Dendritic cell treated with granulocyte-macrophage colony-stimulating factor and Interleukin-4, amounts not matched to agents 40 ng/mL and 50 ng/mL, for 4 days (primary cell): Measurements from ENCODE around the gene KCNIP4.

ENCODE experiments used
- H3K27ac Mint-ChIP-seq: one replicate; pipeline ENCODE4 v1.8.0; 2022; ENCODE audit warnings: mild to moderate bottlenecking, mixed read lengths
- H3K27me3 Mint-ChIP-seq: one replicate; pipeline ENCODE4 v1.8.0; 2022; ENCODE audit warnings: mild to moderate bottlenecking, mixed read lengths
- H3K36me3 Mint-ChIP-seq: one replicate; pipeline ENCODE4 v1.8.0; 2022; ENCODE audit warnings: low read depth, mixed read lengths
- H3K4me1 Mint-ChIP-seq: one replicate; pipeline ENCODE4 v1.8.0; 2022; ENCODE audit warnings: low read depth, mixed read lengths
- H3K4me3 Mint-ChIP-seq: one replicate; pipeline ENCODE4 v1.8.0; 2022; ENCODE audit warnings: mild to moderate bottlenecking, moderate library complexity, mixed read lengths
- H3K9me3 Mint-ChIP-seq: one replicate; pipeline ENCODE4 v1.8.0; 2022; ENCODE audit warnings: mixed read lengths
- intact Hi-C: fragments of 100-400 bp; cut with micrococcal nuclease; formaldehyde crosslinking; loops from one replicate; pipeline ENCODE4 v1.15.0; 2022

Gene KCNIP4

DNA sequence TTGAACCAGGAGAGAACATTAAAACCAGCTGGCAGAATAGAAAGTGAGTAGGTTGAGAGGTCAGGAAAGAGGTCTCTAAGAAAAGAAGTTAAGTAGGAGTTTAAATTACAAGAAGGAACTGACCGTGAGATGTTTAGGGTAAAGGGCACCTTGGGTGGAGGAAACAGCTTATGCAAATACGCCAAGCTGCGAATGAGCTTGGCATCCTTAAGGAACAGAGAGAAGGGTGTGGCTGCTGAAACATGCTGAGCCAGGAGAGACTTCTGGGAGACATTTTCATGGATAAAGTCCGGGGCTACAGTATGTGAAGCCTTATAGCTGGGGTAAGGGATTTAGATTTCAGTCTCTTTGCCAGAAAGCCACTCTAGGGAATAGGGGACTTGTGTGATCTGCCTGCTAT lies 249.1 kb downstream of the KCNIP4 start:
- intact Hi-C loops = no loop called here
- no peaks in the 10 kb centered on the region for H3K36me3 Mint-ChIP-seq
- no peak overlapping the region for H3K4me3 Mint-ChIP-seq
- no peaks in the 10 kb centered on the region for H3K27me3 Mint-ChIP-seq
- H3K9me3 Mint-ChIP-seq = no peaks in the 10 kb centered on the region
- H3K27ac Mint-ChIP-seq = no peak overlapping the region
- no peaks in the 10 kb centered on the region for H3K4me1 Mint-ChIP-seq

DNA sequence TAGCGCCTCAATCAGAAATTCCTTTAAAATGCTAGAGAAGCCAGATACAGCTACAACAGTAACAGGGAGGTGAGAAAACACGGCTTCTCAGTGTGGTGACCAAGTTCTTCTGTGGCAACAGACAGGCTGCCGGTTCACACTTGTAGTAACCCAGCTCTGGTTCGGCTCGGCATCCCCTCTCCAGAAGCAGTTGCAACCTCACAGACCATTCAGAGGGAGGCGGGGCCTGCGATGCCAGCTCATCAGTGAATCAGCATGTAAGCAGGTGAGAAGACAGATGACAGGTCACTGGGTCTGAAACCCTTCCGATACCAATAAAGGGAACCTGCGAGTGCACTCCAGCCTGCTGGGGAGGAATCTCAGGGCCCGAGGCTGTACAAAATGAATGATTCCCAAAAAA lies 251.0 kb downstream of the KCNIP4 start:
- H3K9me3 Mint-ChIP-seq = no peaks in the 10 kb centered on the region
- no peaks in the 10 kb centered on the region for H3K36me3 Mint-ChIP-seq
- H3K27ac Mint-ChIP-seq = no peak overlapping the region
- H3K4me3 Mint-ChIP-seq = no peak overlapping the region
- intact Hi-C loops = no loop called here
- no peaks in the 10 kb centered on the region for H3K4me1 Mint-ChIP-seq
- H3K27me3 Mint-ChIP-seq = no peaks in the 10 kb centered on the region

DNA sequence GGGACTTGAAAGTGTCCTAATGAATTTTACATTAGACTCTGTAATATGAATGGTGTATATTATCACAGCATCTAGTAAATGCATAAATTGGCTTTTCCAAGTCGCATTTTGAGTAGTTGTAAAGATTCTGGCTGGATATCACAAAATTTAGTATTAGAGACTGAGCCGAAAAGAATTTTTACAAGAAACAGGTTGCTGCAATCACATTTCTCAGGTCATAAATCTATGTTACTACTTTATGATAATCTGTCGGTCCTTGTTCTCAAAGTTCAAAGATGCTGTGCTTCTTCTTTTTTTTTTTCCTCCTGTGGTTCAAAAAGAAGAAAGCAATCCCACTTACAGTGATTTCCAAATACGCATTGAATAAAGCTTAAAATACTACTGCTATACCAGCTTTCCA lies 253.4 kb downstream of the KCNIP4 start:
- H3K27me3 Mint-ChIP-seq = no peaks in the 10 kb centered on the region
- intact Hi-C loops = no loop called here
- no peaks in the 10 kb centered on the region for H3K9me3 Mint-ChIP-seq
- H3K4me3 Mint-ChIP-seq = no peak overlapping the region
- no peak overlapping the region for H3K27ac Mint-ChIP-seq
- H3K36me3 Mint-ChIP-seq = no peaks in the 10 kb centered on the region
- no peaks in the 10 kb centered on the region for H3K4me1 Mint-ChIP-seq

DNA sequence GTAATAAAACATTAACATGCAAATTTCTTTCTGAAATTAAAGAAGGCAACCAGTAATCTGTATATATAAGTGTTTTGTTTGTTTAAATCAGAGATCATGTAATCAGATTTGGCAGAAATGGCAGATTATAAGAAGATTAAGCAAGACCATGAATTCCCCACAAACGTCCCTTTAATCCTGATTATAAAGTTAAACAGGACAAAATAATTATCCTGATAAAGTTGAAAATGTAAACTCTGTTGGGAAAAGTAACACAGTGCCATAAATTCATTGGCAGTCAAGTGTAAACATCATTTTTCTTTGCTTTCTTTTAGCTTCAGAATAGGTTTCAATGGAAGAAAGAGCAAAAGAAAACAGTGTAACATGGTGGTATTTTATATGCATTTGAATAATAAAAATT lies 256.3 kb downstream of the KCNIP4 start:
- no peaks in the 10 kb centered on the region for H3K27me3 Mint-ChIP-seq

DNA sequence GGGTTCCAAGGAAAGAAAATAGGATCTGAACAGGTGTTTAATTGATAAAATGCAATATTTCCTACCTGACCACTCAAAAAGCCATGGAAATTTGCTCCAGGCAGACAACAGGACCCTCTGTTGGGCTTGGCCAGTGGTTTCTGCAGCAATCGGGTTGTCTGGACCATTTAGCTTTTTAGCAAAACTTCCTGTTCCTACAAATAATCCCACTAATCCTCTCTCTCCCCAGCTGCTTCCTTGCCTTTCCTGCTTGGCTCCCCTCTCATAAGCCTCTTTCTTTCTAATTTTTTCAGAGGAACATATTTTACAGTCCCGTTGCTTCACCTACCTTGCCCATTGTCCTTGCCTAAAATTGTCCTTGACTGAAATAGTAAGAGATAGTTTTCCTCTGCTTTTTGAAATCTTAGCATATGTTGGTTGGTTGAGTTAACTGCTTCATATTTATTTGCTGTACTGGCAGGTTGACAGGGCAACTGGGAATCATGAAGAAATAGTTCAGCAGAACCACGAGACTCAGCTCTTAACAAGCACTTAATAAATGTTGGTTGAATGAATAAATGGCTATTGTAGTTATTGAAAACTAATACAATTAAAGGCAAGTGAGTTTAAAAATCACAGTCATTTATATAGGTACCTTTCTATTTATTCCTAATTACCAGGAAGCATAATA lies 259.8 kb downstream of the KCNIP4 start:
- Mint-ChIP-seq H3K4me1 (no peaks in the 10 kb centered on the region), H3K9me3 (no peaks in the 10 kb centered on the region), H3K27ac (no peak overlapping the region), H3K4me3 (no peak overlapping the region), H3K36me3 (no peaks in the 10 kb centered on the region), H3K27me3 (no peaks in the 10 kb centered on the region)
- intact Hi-C loops = no loop called here

More for the DNA sequence above, 256.3 kb downstream of the KCNIP4 start:
- no peaks in the 10 kb centered on the region for H3K9me3 Mint-ChIP-seq
- H3K4me1 Mint-ChIP-seq = no peaks in the 10 kb centered on the region
- H3K4me3 Mint-ChIP-seq = no peak overlapping the region
- intact Hi-C loops = no loop called here
- H3K36me3 Mint-ChIP-seq = no peaks in the 10 kb centered on the region
- no peak overlapping the region for H3K27ac Mint-ChIP-seq

DNA sequence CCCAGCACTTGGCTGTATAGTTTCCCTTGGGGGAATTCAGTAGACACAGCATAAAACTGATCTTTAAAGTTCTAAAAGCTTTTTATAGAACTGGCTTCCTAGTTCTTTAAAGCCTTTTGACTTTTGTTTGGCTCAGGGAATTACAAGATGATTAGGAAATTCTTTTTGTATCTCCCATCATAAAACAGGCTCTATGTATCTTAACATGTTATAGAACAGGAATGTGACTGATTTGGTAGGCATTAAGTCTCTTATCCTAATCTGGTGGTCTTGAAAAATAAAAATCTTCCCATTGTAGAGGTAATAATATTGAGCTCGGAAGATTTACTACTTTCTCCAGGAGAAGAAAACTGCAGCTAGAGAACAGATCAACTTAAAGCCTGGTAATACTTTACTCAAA lies 262.7 kb downstream of the KCNIP4 start:
- intact Hi-C loops = no loop called here

DNA sequence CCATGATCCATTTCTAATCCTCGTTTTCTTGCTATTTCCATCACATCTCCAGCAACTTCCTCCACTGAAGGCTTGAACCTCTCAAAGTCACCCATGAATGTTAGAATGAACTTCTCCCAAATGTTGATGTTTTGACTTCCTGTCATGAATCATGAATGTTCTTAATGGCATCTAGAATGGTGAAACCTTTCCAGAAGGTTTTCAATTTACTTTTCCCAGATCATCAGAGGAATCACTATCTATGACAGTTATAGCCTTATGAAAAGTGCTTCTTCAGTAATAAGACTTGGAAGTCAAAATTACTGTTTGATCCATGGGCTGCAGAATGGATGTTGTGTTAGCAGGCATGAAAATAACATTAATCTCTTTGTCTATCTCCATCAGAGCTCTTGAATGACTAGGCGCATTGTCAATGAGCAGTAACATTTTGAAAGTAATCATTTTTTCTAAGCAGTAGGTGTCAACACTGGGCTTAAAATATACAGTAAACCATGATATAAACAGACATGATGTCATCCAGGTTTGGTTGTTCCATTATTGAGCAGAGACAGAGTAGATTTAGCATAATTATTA lies 268.2 kb downstream of the KCNIP4 start:
- no peaks in the 10 kb centered on the region for H3K9me3 Mint-ChIP-seq
- H3K27ac Mint-ChIP-seq = no peak overlapping the region
- no peaks in the 10 kb centered on the region for H3K27me3 Mint-ChIP-seq
- H3K4me1 Mint-ChIP-seq = no peaks in the 10 kb centered on the region
- no peak overlapping the region for H3K4me3 Mint-ChIP-seq
- intact Hi-C loops = no loop called here
- no peaks in the 10 kb centered on the region for H3K36me3 Mint-ChIP-seq

More for the DNA sequence above, 262.7 kb downstream of the KCNIP4 start:
- Mint-ChIP-seq H3K9me3 (no peaks in the 10 kb centered on the region), H3K27ac (no peak overlapping the region), H3K4me1 (no peaks in the 10 kb centered on the region), H3K27me3 (no peaks in the 10 kb centered on the region), H3K36me3 (no peaks in the 10 kb centered on the region), H3K4me3 (no peak overlapping the region)

DNA sequence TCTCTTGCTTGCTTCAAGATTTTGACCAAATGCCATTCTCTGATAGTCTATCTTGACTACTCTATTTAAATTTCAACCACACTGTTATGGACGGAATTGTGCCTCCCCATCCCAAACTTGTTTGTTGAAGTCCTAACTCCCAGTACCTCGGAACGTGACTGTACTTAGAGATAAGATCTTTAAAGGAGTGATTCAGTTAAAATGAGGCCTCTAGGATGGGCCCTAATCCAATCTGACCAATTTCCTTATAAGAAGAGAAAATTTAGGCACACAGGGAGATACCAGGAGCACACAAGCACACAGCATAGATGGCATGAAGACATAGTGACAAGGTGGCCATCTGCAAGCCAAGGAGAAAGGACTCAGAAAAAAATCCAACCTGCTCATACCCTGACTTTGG lies 269.9 kb downstream of the KCNIP4 start:
- intact Hi-C loops = no loop called here
- H3K27me3 Mint-ChIP-seq = no peaks in the 10 kb centered on the region
- H3K36me3 Mint-ChIP-seq = no peaks in the 10 kb centered on the region
- H3K9me3 Mint-ChIP-seq = no peaks in the 10 kb centered on the region
- H3K4me1 Mint-ChIP-seq = no peaks in the 10 kb centered on the region
- no peak overlapping the region for H3K27ac Mint-ChIP-seq
- H3K4me3 Mint-ChIP-seq = no peak overlapping the region

DNA sequence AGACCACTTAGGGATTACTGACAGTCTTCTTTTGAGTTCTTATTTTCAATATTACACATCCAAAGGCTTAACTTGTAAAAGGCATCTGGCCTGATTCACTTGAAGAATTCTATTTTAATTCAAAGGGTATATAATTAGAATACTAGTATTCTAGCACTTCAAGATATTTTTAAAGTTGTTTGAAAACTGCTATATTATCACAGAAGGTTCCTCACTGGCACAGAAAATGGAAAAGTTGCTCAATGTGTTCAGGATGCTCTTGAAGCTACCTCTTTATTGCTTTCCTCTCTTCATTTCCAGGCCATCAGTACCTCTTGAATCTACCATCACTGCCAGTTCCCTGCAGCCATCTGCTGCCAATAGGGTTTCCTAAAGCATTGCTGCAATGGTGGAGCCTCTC lies 271.4 kb downstream of the KCNIP4 start:
- H3K36me3 Mint-ChIP-seq = no peaks in the 10 kb centered on the region
- intact Hi-C loops = no loop called here
- no peak overlapping the region for H3K4me3 Mint-ChIP-seq
- no peaks in the 10 kb centered on the region for H3K9me3 Mint-ChIP-seq
- no peaks in the 10 kb centered on the region for H3K4me1 Mint-ChIP-seq
- no peaks in the 10 kb centered on the region for H3K27me3 Mint-ChIP-seq
- no peak overlapping the region for H3K27ac Mint-ChIP-seq

DNA sequence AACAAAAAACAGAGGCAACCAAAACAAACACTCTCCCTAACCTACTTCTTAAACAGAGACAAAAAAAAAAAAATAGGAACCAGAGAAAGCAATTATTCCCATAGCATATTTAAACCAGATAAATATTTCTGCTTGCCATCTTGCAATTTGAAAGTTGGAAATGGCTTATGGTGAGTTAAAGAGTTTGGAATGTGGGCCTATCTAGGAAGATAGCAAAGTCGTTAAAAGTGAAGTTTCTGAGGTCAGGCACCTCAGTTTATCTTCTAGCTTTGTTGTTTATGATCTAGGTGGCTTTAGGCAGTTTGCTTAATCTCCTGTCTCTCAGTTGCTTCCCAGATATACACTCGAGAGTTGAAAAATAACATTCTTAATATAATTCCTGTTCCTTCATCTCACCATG lies 284.2 kb downstream of the KCNIP4 start:
- H3K4me3 Mint-ChIP-seq = no peak overlapping the region
- no peaks in the 10 kb centered on the region for H3K36me3 Mint-ChIP-seq
- no peaks in the 10 kb centered on the region for H3K4me1 Mint-ChIP-seq
- intact Hi-C loops = no loop called here
- H3K27ac Mint-ChIP-seq = no peak overlapping the region
- H3K9me3 Mint-ChIP-seq = peaks cover 8% of the 10 kb centered on the region
- no peaks in the 10 kb centered on the region for H3K27me3 Mint-ChIP-seq

DNA sequence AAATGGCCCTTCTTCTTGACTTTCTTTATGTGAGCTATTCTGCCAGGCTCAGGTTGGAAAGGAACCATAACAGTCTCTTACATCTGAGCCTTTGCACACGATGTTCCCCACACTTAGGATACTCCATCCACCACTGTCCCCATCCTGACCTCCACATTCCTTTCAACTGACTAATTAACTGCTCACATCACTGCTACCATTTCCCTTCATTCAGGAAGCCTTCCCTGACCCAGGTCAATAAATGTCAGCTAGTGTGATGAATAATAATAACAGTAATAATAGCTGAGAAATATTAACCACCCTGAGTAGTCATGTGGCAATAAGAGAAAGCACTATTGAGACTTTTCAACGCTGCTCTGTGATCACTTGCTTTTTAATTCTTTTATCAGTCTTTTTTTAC lies 291.7 kb downstream of the KCNIP4 start:
- H3K27ac Mint-ChIP-seq = no peak overlapping the region
- no peaks in the 10 kb centered on the region for H3K27me3 Mint-ChIP-seq
- no peaks in the 10 kb centered on the region for H3K9me3 Mint-ChIP-seq
- H3K4me1 Mint-ChIP-seq = no peaks in the 10 kb centered on the region
- H3K36me3 Mint-ChIP-seq = no peaks in the 10 kb centered on the region
- H3K4me3 Mint-ChIP-seq = no peak overlapping the region
- intact Hi-C loops = no loop called here

DNA sequence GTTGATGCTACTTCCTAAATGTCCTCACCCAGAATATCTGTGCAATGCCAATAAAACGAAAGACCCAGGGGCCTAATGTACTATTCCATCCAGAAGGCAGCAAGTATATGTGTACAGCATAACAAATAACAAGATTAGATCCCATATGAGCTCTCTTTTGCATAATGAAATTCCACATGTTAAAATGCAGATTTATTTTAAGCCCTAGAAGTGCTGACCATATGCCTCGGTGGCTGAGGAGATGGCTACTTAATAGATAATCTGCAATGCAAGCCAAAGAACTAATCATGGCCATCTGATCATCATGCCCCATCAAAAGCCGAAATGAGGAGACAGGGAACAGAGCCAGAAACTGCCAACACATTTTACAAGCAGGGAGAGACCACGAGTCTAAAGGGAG lies 293.5 kb downstream of the KCNIP4 start:
- Mint-ChIP-seq H3K4me3 (no peak overlapping the region), H3K9me3 (no peaks in the 10 kb centered on the region), H3K4me1 (no peaks in the 10 kb centered on the region), H3K27me3 (no peaks in the 10 kb centered on the region), H3K27ac (no peak overlapping the region), H3K36me3 (no peaks in the 10 kb centered on the region)
- intact Hi-C loops = no loop called here

DNA sequence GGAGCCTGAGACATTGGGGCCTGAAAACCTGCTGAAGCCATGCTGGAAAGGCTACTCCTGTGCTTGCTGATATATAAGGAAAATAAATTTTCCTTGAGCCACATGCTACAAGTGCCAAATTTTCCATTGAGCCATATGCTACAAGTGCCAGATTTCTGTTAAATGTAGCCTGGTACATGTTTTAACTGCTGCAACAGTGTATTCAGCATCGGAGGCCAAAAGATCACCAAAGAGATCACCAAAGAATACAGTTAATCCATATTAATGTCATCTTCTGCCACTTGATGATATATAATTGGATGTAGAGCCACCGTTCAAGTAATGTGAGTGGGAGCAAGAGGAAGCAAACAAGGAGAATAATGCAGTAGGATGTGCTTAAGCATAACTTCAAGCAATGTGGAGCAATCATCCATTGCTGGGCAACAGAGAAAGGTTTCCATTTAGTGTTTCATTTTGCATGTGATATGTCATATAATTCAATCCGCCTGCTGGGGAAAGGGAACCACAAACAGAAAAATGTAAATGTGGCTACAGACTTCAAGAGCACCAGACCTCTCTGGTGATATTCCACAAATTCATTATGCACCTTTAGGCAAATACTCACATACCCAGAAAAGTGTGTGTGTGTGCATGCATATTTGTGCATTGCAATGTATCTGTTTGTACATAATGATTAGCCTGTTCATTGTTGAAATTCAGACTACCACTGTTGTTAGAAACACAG lies 295.9 kb downstream of the KCNIP4 start:
- no peaks in the 10 kb centered on the region for H3K4me1 Mint-ChIP-seq
- no peaks in the 10 kb centered on the region for H3K9me3 Mint-ChIP-seq
- no peaks in the 10 kb centered on the region for H3K36me3 Mint-ChIP-seq
- H3K27ac Mint-ChIP-seq = no peak overlapping the region
- intact Hi-C loops = no loop called here
- no peak overlapping the region for H3K4me3 Mint-ChIP-seq
- H3K27me3 Mint-ChIP-seq = no peaks in the 10 kb centered on the region

DNA sequence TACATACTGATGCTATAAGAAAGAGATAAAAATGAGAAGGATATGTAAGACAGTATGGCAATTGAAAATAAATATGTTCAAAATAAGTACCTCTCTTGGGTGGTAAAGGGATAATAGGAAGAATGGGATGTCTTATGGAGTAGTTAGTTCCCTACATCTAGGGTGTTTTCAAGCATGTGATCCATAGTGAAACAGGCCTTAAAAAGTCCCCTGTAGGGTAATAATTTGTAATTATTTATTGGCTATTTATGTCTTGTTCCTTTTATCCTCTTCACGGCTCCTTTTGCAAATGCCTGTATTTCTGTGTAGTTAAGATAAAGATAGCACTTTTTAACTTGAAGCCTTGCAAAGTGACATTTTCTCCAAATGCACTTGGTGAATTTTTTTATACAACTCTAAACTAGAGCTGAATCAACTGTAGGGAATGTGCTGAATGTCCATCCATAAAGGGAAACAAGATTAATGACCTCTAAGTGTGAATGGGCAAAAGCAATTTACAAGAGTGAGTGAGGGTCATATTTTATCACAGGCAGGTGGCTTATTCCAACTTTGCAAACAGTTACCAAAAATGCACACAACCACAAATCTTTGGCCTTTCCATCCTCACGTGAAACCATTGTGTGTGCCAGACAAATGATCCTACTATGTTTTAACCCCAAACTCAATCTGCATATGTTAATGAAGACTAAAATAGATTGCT lies 299.0 kb downstream of the KCNIP4 start:
- Mint-ChIP-seq H3K27ac (no peak overlapping the region), H3K4me1 (no peaks in the 10 kb centered on the region), H3K9me3 (no peaks in the 10 kb centered on the region), H3K4me3 (no peak overlapping the region), H3K36me3 (no peaks in the 10 kb centered on the region), H3K27me3 (no peaks in the 10 kb centered on the region)
- intact Hi-C loops = no loop called here
